H1 (cell line): ENCODE data around the gene C21orf91. TPM values are rescaled to one million over a fixed set of nuclear protein-coding genes. Genes with fewer than 3 reads are reported as not detected.

Source experiments
- CTCF ChIA-PET: fragments of 300-600 bp; sonication (Branson Sonifier 250); formaldehyde crosslinking; loops from one replicate; lab custom pipeline; 2021; ENCODE audit not compliant: partially characterized antibody; lab: Charles Lee
- POLR2A ChIA-PET: fragments of 300-600 bp; sonication (Branson Sonifier 250); formaldehyde crosslinking; loops from one replicate; lab custom pipeline; 2021; ENCODE audit warnings: inconsistent platforms; ENCODE audit not compliant: partially characterized antibody; lab: Charles Lee
- DNase-seq, 2 experiments: peaks; one replicate each; pipeline versions ENCODE4 v3.0.0 to v3.0.0-alpha.2; 2010 to 2022; ENCODE audit warnings: low spot score in 2 of 2, low read depth in 1 of 2, mixed read lengths in 1 of 2
- FAIRE-seq: peaks from 2 replicates; lab custom pipeline; 2011; peaks lifted over from hg19 to GRCh38; lab: Jason Lieb, UNC
- H2AFZ ChIP-seq: 2 replicates; pipeline ENCODE4 v1.8.1; 2012; ENCODE audit warnings: low read length, inconsistent platforms
- H2AK5ac ChIP-seq: 2 replicates; pipeline ENCODE4 v1.6.1; 2013; ENCODE audit warnings: low read depth, low read length
- H2BK120ac ChIP-seq: replicated peaks from 2 replicates; pipeline ENCODE3; 2013; ENCODE audit warnings: low read depth, low read length, inconsistent platforms
- H2BK12ac ChIP-seq: 2 replicates; pipeline ENCODE4 v1.6.1; 2013; ENCODE audit warnings: low read depth, low read length
- H2BK15ac ChIP-seq: 2 replicates; pipeline ENCODE4 v1.6.1; 2013; ENCODE audit warnings: low read length
- H2BK20ac ChIP-seq: 2 replicates; pipeline ENCODE4 v1.6.1; 2013; ENCODE audit warnings: low read length
- H2BK5ac ChIP-seq: 2 replicates; pipeline ENCODE4 v1.6.1; 2013; ENCODE audit warnings: low read depth, low read length
- H3K14ac ChIP-seq: 2 replicates; pipeline ENCODE4 v1.6.1; 2013; ENCODE audit warnings: inconsistent platforms; ENCODE audit not compliant: insufficient read length
- H3K18ac ChIP-seq: 2 replicates; pipeline ENCODE4 v1.6.1; 2013; ENCODE audit warnings: low read length; ENCODE audit errors: extremely low read depth
- H3K23ac ChIP-seq: 2 replicates; pipeline ENCODE4 v1.6.1; 2013; ENCODE audit warnings: inconsistent platforms; ENCODE audit not compliant: insufficient read length
- H3K23me2 ChIP-seq: 2 replicates; pipeline ENCODE4 v1.6.1; 2013; ENCODE audit warnings: low read depth, low read length
- H3K27ac ChIP-seq: 2 replicates; pipeline ENCODE4 v1.6.1; 2011; ENCODE audit warnings: low read depth, low read length, inconsistent platforms
- H3K27me3 ChIP-seq, 4 experiments: replicated peaks in 1 of 4; 1 replicate in 1 of 4; 2 replicates in 3 of 4; pipeline versions ENCODE4 v1.6.1 to v1.8.1; 2011 to 2013; ENCODE audit warnings: low read length in 3 of 4, mild to moderate bottlenecking in 3 of 4, inconsistent platforms in 2 of 4, mixed read lengths in 2 of 4, moderate library complexity in 1 of 4; ENCODE audit not compliant: control insufficient read depth in 3 of 4, insufficient read depth in 3 of 4; ENCODE audit errors: extremely low read depth in 1 of 4
- H3K36me3 ChIP-seq, 4 experiments: 2 replicates each; pipeline versions ENCODE4 v1.6.1 to v1.8.1; 2011 to 2013; ENCODE audit warnings: mild to moderate bottlenecking in 4 of 4, low read length in 3 of 4, moderate library complexity in 2 of 4, control low read depth in 1 of 4, inconsistent platforms in 1 of 4; ENCODE audit not compliant: insufficient read depth in 4 of 4, control insufficient read depth in 2 of 4
- H3K4ac ChIP-seq: replicated peaks from 2 replicates; pipeline ENCODE3; 2013; ENCODE audit warnings: low read length, low read depth, mixed read lengths, inconsistent platforms; ENCODE audit not compliant: insufficient read length
- H3K4me1 ChIP-seq, 4 experiments: replicated peaks in 1 of 4; 1 replicate in 1 of 4; 2 replicates in 3 of 4; pipeline versions ENCODE4 v1.6.1 to v1.8.1; 2011 to 2013; ENCODE audit warnings: low read length in 3 of 4, inconsistent platforms in 2 of 4, mixed read lengths in 1 of 4; ENCODE audit not compliant: insufficient read depth in 4 of 4, control insufficient read depth in 3 of 4
- H3K4me2 ChIP-seq, 2 experiments: 2 replicates each; pipeline versions ENCODE4 v1.6.1 to v1.8.1; 2011 to 2013; ENCODE audit warnings: low read depth in 2 of 2, low read length in 2 of 2, control low read depth in 1 of 2, inconsistent platforms in 1 of 2, mild to moderate bottlenecking in 1 of 2; ENCODE audit not compliant: insufficient read depth in 1 of 2
- H3K4me3 ChIP-seq, 4 experiments: fragments of 200-600, 300-600 bp in 1 of 4; sonication (generic), shearing (Covaris generic), sonication (Bioruptor Twin) in 1 of 4; 2 replicates each; pipeline versions ENCODE4 v1.5.1 to v1.8.1; 2011 to 2016; ENCODE audit warnings: low read length in 4 of 4, low read depth in 3 of 4, control low read depth in 2 of 4, inconsistent platforms in 2 of 4, mild to moderate bottlenecking in 2 of 4, mixed read lengths in 1 of 4, moderate library complexity in 1 of 4; ENCODE audit not compliant: insufficient read depth in 2 of 4; ENCODE audit errors: extremely low read depth in 1 of 4
- H3K56ac ChIP-seq: replicated peaks from 2 replicates; pipeline ENCODE3; 2013; ENCODE audit warnings: low read depth, mild to moderate bottlenecking, mixed read lengths, low read length, inconsistent platforms; ENCODE audit not compliant: insufficient read length
- H3K79me1 ChIP-seq: 2 replicates; pipeline ENCODE4 v1.6.1; 2013; ENCODE audit warnings: low read depth, low read length, control low read depth
- H3K79me2 ChIP-seq, 2 experiments: 2 replicates each; pipeline versions ENCODE4 v1.6.1 to v1.8.1; 2012 to 2013; ENCODE audit warnings: low read length in 2 of 2, mild to moderate bottlenecking in 2 of 2, inconsistent platforms in 1 of 2; ENCODE audit not compliant: insufficient read depth in 2 of 2, control insufficient read depth in 1 of 2
- H3K9ac ChIP-seq, 4 experiments: replicated peaks in 1 of 4; 1 replicate in 1 of 4; 2 replicates in 3 of 4; pipeline versions ENCODE4 v1.6.1 to v1.8.1; 2011 to 2013; ENCODE audit warnings: low read depth in 3 of 4, low read length in 3 of 4, control low read depth in 2 of 4, mild to moderate bottlenecking in 2 of 4, moderate library complexity in 2 of 4, inconsistent platforms in 1 of 4; ENCODE audit errors: extremely low read depth in 1 of 4
- H3K9me3 ChIP-seq, 2 experiments: 2 replicates each; pipeline versions ENCODE4 v1.6.1 to v1.8.1; 2012 to 2013; ENCODE audit warnings: mild to moderate bottlenecking in 2 of 2, moderate library complexity in 2 of 2, control low read depth in 1 of 2, inconsistent platforms in 1 of 2, low read depth in 1 of 2, low read length in 1 of 2, mixed read lengths in 1 of 2; ENCODE audit not compliant: insufficient read depth in 2 of 2
- H4K20me1 ChIP-seq, 2 experiments: replicated peaks in 1 of 2; 2 replicates each; pipeline versions ENCODE3 to v1.8.1; 2011 to 2013; ENCODE audit warnings: inconsistent platforms in 2 of 2, low read length in 2 of 2, mild to moderate bottlenecking in 1 of 2; ENCODE audit not compliant: insufficient read depth in 2 of 2, control insufficient read depth in 1 of 2
- H4K5ac ChIP-seq: 2 replicates; pipeline ENCODE4 v1.6.1; 2013; ENCODE audit warnings: low read length, low read depth, mixed read lengths, inconsistent platforms; ENCODE audit not compliant: insufficient read length
- H4K8ac ChIP-seq: 2 replicates; pipeline ENCODE4 v1.8.0; 2013; ENCODE audit warnings: mild to moderate bottlenecking, moderate library complexity, low read length, inconsistent platforms; ENCODE audit not compliant: insufficient read depth; ENCODE audit errors: extremely low read depth
- H4K91ac ChIP-seq: replicated peaks from 2 replicates; pipeline ENCODE3; 2013; ENCODE audit warnings: low read length, mixed read lengths, inconsistent platforms; ENCODE audit not compliant: insufficient read length
- ATF3 ChIP-seq: IDR thresholded peaks from 2 replicates; pipeline ENCODE4 v1.6.1; 2011; ENCODE audit warnings: low read depth, mild to moderate bottlenecking, low read length; ENCODE audit not compliant: insufficient read depth
- CBX8 ChIP-seq: fragments of 300-800, 300-1000 bp; sonication (generic); IDR thresholded peaks from 2 replicates; pipeline ENCODE4 v1.7.1; 2016; ENCODE audit warnings: low read depth, low read length, borderline replicate concordance
- CHD1 ChIP-seq: IDR thresholded peaks from 2 replicates; pipeline ENCODE4 v1.6.1; 2012; ENCODE audit warnings: low read depth, low read length, improper control_type of control experiment
- E2F6 ChIP-seq: IDR thresholded peaks from 2 replicates; pipeline ENCODE4 v1.6.1; 2012; ENCODE audit warnings: inconsistent platforms
- EP300 ChIP-seq, 2 experiments: IDR thresholded peaks; 1 replicate in 1 of 2; 2 replicates in 1 of 2; pipeline ENCODE4 v1.6.1; 2011 to 2012; ENCODE audit warnings: low read depth in 2 of 2, low read length in 2 of 2, mild to moderate bottlenecking in 2 of 2, borderline replicate concordance in 1 of 2, inconsistent platforms in 1 of 2, moderate library complexity in 1 of 2
- MAX ChIP-seq: IDR thresholded peaks from 2 replicates; pipeline ENCODE4 v1.6.1; 2012; ENCODE audit warnings: inconsistent platforms
- POU5F1 ChIP-seq: IDR thresholded peaks from 2 replicates; pipeline ENCODE4 v1.6.1; 2011; ENCODE audit warnings: low read depth, mild to moderate bottlenecking, low read length, moderate library complexity
- SIRT6 ChIP-seq: IDR thresholded peaks from one replicate; pipeline ENCODE4 v1.7.1; 2012; ENCODE audit warnings: low read length, inconsistent platforms
- SRF ChIP-seq: IDR thresholded peaks from 2 replicates; pipeline ENCODE4 v1.6.1; 2011; ENCODE audit warnings: mild to moderate bottlenecking, low read depth, low read length, moderate library complexity
- TBP ChIP-seq: IDR thresholded peaks from 2 replicates; pipeline ENCODE4 v1.6.1; 2011; ENCODE audit warnings: low read depth, low read length, improper control_type of control experiment
- USF2 ChIP-seq: IDR thresholded peaks from 2 replicates; pipeline ENCODE4 v1.6.1; 2011; ENCODE audit warnings: low read length, improper control_type of control experiment
- YY1 ChIP-seq: IDR thresholded peaks from 2 replicates; pipeline ENCODE4 v1.6.1; 2011; ENCODE audit warnings: low read depth, mild to moderate bottlenecking, low read length
- WGBS, 2 experiments: shearing (Covaris generic) in 1 of 2; methylation state at CpG; one replicate each; pipeline versions ENCODE4 v1.1.6 to v1.1.7; 2013 to 2015; ENCODE audit warnings: low lambda C conversion rate in 2 of 2, mixed read lengths in 2 of 2, inconsistent platforms in 1 of 2, low coverage in 1 of 2, missing lambda C conversion rate in 1 of 2; ENCODE audit not compliant: insufficient replicate concordance in 2 of 2, insufficient coverage in 1 of 2, insufficient read length in 1 of 2; ENCODE audit errors: extremely low coverage in 1 of 2, missing lambda C conversion rate in 1 of 2; 5-methylcytosine and 5-hydroxymethylcytosine counted together
- polyA plus RNA-seq, 7 experiments: library from polyadenylated mRNA; depleted of rRNA in 3 of 7; stranded (reverse) in 5 of 7; unstranded in 2 of 7; fragments of >200 nt in 5 of 7; fragments of 200-250 nt in 2 of 7; gene quantifications; 1 replicate in 5 of 7; 2 replicates in 1 of 7; 4 replicates in 1 of 7; pipeline versions ENCODE4 v1.2.1 to v1.2.3, GENCODE V29; 2011 to 2013; ENCODE audit warnings: missing spikeins in 2 of 7, mixed read lengths in 2 of 7
- total RNA-seq: library from RNA; stranded (reverse); fragmentation: NEBNext Ultra II Directional; extraction: Animal tissue kit (Norgen Biotek cat#: 25700); gene quantifications from 2 replicates; pipeline ENCODE4 v1.2.1, GENCODE V29; 2021

C21orf91 gene
- total and polyA plus RNA-seq, 2 of the 8 experiments (the other 6 are each of a cell fraction or from before 2014, with no cell fraction given) = 4.9 to 33.6 TPM

GRCh38 chr21:17769447-17769845, 49.7 kb downstream of the C21orf91 start:
- no peak overlapping the region for H3K18ac ChIP-seq
- H3K27ac ChIP-seq = no peak overlapping the region
- H2BK12ac ChIP-seq = no peak overlapping the region
- DNase-seq = no peak
- no peak overlapping the region for H3K23ac ChIP-seq
- no peak overlapping the region for H4K91ac ChIP-seq
- H3K4me3 ChIP-seq = no peak overlapping the region
- H2BK15ac ChIP-seq = no peak overlapping the region
- no peak overlapping the region for H2BK5ac ChIP-seq
- no peak overlapping the region for H2BK120ac ChIP-seq
- no peak overlapping the region for H3K4ac ChIP-seq
- H3K79me2 ChIP-seq = no peaks in the 10 kb centered on the region
- no peaks in the 10 kb centered on the region for H3K36me3 ChIP-seq
- H4K20me1 ChIP-seq = no peaks in the 10 kb centered on the region
- H4K8ac ChIP-seq = no peak overlapping the region
- 100% methylated on average over 3 of the region's 3 CpGs; no CpG with 5 or more reads in 1 of the 2 experiments for WGBS, 2 experiments
- no peak overlapping the region for H3K9ac ChIP-seq
- H3K4me1 ChIP-seq = no peaks in the 10 kb centered on the region
- FAIRE-seq = no peak
- no peak overlapping the region for H3K4me2 ChIP-seq
- 0 out of 4 replicates have a peak, but pooled peaks cover 0 to 3% of the 10 kb centered on the region in 2 experiments for H3K9me3 ChIP-seq
- H3K56ac ChIP-seq = no peak overlapping the region
- H3K14ac ChIP-seq = no peak overlapping the region
- H2AFZ ChIP-seq = no peak overlapping the region
- no peaks in the 10 kb centered on the region for H3K79me1 ChIP-seq
- no peak overlapping the region for H4K5ac ChIP-seq
- H3K27me3 ChIP-seq = no peaks in the 10 kb centered on the region
- no peak overlapping the region for H2AK5ac ChIP-seq
- no peak overlapping the region for H2BK20ac ChIP-seq
- no peaks in the 10 kb centered on the region for H3K23me2 ChIP-seq
- ChIA-PET POLR2A (no interaction called here), CTCF (interaction anchor here (0.7 kb wide), 1 partner anchor 1504 kb away, joined by 4 read pairs; no protein-coding TSS in a partner anchor)
- TF ChIP-seq CHD1 = no peak
- TF ChIP-seq MAX = no peak
- TF ChIP-seq E2F6 = no peak
- TF ChIP-seq SRF = no peak
- TF ChIP-seq USF2 = no peak
- TF ChIP-seq CBX8 = no peak
- no peak for TF ChIP-seq POU5F1
- TF ChIP-seq TBP = no peak
- TF ChIP-seq YY1 = no peak
- no peak for TF ChIP-seq ATF3
- TF ChIP-seq SIRT6 = no peak
- TF ChIP-seq EP300 (IDR thresholded peaks at IDR 0.05; ENCODE audit: borderline replicate concordance in 1 of 2, low read depth in 2 of 2, low read length in 2 of 2) = no peak
